Posterior vena cava (tissue), 2 donors: ENCODE data around the gene CFAP410. TPM values are rescaled to one million over a fixed set of nuclear protein-coding genes. Genes with fewer than 3 reads are reported as not detected.

Experiments used
- DNase-seq: peaks from one replicate; pipeline ENCODE4 v3.0.0-alpha.2; 2020; ENCODE audit warnings: low spot score
- intact Hi-C, 2 donors: fragments of 100-400 bp; cut with DNase I; formaldehyde crosslinking; loops; one replicate each; pipeline versions ENCODE4 v1.14.1 to v1.14.2; 2022 to 2023
- long read RNA-seq, 2 donors: library from polyadenylated mRNA; unstranded; transcript quantifications; one replicate each; pipeline ENCODE4 v2.0.0, GENCODE V29; 2020 to 2021
- total RNA-seq, 2 donors: library from RNA; stranded (reverse); fragmentation: NEBNext Ultra II Directional; extraction: Animal tissue kit (Norgen Biotek cat#: 25700); gene quantifications; one replicate each; pipeline ENCODE4 v1.2.1, GENCODE V29; 2021
- donor health status: DM: yes; HTN: yes; CAD: no.
- donor health status: DM: yes; HTN: yes; CAD: no.

CFAP410 gene
- total RNA-seq = 10 to 100 TPM; 18.1 to 18.8 TPM
- long read RNA-seq, donor 1, partial matches to known transcripts = 0 of 2 reads
- long read RNA-seq, donor 1, other reads (novel, unspliced or antisense) = 2 of 2 reads
- long read RNA-seq, donor 2, partial matches to known transcripts = 2 of 15 reads
- long read RNA-seq, donor 2, other reads (novel, unspliced or antisense) = 13 of 15 reads

DNA sequence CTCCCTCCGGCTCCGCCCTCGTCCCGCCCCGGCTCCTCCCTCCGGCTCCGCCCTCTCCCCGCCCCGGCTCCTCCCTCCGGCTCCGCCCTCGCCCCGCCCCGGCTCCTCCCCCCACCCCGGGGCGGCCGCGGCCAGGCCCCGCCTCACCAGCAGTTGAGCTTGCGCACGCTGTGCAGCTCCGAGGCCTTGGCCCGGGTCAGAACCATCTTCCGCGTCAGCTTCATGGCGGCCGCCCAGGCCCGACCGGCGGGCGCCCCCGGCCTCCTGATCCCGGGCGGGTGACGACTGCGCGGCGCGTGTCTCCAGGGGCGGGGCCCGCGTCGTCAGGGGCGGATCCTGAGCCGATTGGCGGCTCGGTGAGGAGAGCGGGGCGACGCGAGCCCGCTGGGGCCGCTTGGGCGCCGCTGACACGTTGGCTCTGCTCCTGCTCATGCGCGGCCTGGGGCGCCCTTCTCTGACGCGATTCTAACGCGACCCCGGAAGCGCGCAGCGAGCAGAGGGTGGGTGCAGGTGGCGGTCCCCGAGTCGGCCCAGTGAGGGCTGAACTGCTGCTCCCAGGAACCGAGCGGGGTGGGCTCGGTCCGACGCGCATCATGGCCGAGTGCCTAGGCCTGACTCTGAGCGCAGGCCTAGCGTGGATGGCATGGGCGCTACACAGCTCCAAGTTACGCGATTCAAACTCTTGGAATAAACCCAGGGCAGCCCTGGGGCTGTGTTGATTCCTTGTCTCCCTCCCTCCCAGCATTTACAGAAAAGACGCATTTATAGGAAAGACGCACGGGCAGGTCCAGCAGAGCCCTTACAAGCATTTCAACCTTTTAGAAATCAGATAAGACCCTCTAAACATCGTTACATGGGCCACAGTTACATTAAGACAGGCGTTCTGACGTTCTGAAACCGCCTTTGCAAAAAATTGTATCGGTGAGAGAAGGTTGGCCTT, at the start of gene CFAP410:
CFAP410 (minus strand) TSS at position 420 of the 940 bp plus-strand sequence; CDS start at position 224, 196 bp downstream.
- peak; percentile 98 for DNase-seq
- intact Hi-C loops = no loop called here

DNA sequence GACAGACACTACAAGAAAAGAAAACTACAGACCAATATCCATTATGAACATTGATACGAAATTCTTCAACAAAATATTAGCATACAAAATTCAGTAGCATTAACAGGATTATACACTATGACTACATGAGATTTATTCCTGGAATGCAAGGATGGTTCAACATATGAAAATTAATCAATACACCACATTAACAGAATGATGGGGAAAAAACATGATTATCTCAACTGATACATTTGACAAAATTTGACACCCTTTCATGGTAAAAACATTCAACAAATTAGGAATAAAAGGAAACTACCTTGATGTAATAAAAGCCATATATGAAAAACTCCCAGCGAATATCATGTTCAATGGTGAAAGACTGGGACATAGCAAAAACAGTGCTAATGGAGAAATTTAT, 45.8 kb upstream of the CFAP410 start:
- intact Hi-C loops = no loop called here
- DNase-seq = no peak

DNA sequence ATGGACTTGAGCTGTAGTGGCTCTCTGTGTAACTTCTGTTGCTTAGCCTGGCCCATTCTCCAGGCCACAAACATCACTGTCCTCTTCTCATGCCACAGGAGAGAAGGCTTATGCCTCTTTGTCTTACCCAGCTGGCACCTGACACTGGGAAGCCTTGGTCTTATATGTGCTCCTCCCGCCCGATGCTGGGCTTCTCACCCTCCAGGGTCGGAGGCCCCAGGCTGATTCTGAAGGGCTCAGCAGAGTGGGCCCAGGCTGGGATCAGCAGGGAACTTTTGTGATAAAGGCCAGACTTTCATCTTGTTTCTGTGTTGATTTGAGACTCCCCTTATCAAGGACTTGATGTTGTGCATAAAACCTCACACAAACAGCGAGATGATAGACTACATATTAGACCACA, 44.0 kb upstream of the CFAP410 start:
- intact Hi-C loops = no loop called here

DNA sequence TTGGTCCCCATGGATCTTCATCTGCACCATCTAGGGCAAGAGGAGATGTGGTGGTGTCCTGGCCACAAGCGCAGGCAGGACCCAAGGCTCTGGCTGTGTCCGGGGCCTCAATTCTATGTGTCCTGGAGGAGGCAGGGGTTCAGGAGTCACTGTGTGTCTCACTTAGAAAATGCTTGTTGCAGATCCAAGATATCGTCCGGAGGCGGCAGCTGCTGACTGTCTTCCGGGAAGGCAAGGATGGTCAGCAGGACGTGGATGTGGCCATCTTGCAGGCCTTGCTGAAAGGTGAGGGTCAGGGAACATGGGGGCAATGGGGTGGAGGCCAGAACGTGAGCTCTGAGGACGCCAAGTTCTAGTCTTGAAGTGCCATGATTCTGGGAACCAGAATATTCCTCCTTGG, 43.3 kb upstream of the CFAP410 start:
- DNase-seq = peak; percentile 32
- intact Hi-C loops = no loop called here

More for the DNA sequence above, 44.0 kb upstream of the CFAP410 start:
- no peak for DNase-seq

DNA sequence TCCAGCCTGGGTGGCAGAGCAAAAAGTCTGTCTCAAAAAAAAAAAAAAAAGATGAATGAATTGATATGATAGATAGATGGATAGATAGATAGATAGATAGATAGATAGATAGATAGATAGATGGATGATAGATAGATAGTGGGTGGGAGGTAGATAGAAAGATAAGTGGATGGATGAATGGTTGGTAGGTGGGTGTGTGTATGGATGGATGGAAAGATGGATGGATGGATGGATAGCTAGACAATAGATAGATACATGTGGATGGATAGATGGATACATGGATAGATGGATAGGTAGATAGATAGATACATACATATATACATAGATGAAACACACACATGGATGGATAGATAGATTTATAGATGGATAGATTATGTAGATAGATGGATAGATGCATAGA, 42.7 kb upstream of the CFAP410 start:
- no peak for DNase-seq
- intact Hi-C loops = no loop called here

DNA sequence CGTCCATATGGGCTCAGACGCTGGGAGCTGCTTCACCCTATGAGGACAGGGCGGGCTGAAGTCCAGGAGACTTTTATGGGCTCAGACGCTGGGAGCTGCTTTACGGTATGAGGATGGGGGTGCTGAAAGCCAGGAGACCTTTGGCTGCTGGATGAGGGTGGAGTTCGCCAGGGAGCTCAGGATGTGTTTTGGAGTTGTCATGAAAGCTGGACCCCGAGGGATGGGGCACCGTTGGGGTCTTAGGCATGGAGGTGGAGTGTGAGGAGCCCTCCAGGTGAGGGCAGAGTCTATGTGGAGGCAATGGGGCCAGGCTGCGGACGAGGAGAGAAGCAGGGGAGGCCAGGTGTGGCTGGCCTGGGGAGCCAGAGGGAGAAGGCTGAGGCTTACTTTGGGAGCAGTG, 41.7 kb upstream of the CFAP410 start:
- intact Hi-C loops = no loop called here
- peak; percentile 62 for DNase-seq

DNA sequence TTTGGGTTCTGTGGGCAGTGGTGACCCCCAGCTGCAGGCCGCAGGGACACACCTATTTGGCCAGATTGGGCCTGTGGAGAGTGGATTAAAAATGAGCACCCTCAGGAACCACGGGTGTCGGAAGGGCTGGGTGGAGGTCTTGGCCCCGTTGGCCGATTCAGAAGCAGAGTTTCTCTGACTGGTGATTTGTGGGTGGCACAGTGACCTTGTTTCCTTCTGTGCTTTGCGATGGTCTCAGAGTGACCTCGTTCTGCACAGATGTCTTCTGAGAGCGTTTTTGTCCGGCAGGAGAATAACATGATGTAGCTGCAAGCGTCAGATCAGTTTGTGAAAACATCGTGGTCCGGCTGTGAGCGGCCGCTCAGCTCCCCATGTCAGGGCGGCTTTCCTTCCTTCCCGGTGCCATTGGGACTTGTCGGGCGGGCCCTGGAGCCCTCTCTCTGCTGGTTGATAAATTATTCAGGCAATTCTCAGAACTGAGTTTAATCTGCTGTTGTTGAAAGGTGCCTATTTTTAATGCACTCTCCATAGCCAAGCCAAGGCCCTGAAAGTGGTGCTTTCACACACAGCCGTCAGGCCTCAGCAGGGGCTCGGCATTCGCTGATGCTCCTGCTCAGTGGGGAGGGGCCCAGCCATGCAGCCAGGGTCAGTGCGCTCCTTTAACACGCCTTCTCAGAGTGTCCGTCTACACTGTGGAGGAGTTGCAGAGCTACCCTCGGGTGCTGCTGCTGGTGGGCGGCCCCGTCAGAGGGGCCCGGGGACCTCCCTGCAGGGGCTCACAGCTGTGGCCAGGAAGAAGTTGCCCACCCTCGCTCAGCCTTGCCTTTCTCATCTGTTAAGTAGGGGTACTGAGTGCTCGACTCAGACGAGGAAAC, 41.0 kb upstream of the CFAP410 start:
- no peak for DNase-seq
- intact Hi-C loops = no loop called here

DNA sequence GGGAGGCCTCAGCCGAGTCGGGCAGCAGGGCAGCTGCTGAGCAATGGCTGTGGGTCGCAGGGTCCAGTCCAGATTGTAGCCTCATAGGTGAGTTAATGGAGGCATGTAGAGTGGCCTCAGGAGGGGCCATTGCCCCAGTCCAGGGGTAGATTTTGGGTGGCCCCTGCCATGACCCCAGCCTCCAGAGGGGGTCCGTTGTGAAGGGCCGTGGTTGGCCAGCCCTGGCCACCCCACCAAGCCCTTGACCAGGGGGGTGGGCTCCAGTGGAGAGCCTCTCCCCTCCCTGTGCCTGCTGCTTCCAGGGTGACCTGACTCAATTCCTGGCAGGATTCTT, 40.3 kb upstream of the CFAP410 start:
- DNase-seq = no peak
- intact Hi-C loops = no loop called here

DNA sequence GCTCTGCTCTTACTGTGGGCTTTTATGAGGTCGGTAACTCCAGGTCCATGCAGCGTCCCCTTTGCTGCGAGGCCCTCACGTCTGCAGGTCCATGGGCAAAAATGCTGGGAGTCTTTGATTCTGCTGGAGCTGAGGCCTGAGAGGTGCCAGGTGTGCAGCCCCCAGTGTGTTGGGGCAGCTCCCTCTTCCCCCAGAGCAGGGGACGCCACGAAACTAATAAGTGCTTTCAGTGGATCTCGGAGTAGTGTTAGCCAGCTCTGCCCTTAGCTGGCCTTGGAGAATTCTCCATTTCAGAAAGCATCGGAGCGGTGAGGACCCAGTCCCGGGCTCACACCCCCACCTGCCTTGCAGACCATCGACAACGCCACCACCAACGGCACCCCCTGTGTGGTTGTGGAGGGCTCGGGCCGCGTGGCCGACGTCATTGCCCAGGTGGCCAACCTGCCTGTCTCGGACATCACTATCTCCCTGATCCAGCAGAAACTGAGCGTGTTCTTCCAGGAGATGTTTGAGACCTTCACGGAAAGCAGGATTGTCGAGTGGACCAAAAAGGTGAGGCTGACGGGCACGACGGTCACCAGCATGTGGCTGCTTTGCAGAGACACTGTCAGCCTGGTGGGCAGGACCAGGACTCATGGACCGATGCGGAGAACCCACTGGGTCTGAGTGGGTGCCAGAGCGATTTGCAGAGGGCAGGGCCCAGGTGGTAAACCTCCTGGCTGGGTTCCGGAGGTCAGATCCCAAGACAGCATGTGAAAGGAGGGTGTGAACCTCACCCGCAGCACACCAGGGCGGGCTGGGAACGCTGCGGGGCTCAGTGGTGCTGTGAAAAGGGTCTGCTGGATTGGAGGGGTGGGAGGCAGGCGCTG, 39.7 kb upstream of the CFAP410 start:
- DNase-seq = peak; percentile 67
- intact Hi-C loops = no loop called here

DNA sequence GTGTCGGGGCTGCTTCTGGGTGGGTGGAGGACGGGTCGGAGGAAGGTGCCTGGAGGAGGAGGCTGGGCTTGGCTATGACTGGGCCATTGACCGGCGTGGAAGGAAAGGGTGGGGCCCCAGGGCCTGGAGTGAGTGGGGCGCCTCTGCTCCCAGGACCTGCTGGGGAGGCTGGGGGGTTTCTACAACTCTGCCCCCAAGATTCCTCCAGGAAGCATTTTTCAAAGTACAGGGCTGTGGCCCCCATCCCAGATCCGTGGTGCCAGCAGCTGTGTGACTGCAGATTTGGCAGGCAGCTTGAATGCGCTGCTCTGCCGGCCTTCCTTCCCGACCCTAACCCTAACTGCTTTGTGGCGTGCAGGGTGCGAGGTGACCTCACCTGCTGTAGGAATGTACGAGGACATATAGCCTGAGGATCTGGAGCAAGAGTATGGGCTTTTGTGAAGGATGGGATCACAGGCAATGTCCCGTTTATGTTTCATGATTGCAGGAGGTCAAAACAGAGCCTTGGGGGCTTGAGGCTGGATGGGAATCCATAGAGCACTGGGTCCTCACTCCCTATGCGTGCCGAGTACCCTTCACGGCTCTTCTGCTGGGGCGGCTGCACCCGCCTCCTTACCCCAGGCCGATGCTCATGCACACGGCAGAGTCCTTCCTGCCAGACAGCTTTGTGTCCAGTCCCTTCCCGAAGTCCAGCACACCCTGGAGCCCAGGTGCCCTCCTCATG, 38.9 kb upstream of the CFAP410 start:
- DNase-seq = peak; percentile 64
- intact Hi-C loops = no loop called here

DNA sequence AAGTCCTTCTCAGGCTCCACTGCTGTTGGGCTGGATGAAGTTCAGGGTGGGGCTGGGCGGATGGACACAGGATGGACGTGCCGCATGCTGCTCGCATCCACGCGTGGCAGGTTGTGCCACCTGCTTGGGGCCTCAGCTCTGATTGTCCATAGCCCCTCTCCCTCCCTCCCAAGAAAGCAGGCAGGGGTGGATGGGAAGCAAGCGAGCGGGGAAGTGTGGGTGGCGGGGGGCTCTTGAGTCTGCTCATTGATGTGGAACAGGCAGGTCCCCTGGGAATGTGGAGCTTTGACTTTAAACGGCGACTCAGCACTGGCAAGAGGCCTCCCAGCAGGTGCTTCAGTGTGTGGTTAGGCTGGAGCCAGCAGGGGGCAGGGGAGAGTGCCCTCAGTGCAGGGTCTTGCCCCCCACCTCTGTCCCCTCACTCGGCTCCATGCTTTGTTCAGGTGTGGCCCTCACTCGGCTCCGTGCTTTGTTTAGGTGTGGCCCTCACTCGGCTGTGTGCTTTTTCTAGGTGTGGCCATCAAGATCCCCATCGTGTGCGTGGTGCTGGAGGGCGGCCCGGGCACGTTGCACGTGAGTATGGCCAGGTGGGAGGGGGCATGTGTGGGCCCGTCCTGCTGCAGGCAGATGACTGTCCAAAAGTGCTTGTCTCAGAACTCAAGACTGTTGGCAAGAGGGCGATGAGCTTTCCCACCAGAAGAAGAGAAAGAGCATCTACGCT, 38.2 kb upstream of the CFAP410 start:
- DNase-seq = peak; percentile 74
- intact Hi-C loops = no loop called here

DNA sequence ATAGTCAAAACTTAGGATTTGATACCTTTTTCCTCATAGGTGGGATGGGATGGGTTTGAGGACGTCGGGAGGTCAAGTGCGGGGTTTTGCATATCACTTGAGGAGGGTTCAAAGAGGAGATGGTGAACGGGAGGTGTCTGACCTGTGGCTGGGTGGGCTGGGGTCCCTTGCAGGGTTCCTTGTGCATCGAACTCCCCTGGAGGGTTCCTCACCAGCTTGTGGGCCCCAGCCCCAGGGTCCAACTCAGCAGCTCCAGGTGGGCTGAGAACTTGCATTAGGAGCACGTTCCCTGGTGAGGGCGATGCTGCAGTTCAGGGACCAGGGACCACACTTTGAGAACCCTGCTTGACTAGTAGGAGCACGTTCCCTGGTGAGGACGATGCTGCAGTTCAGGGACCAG, 37.4 kb upstream of the CFAP410 start:
- peak; percentile 69 for DNase-seq
- intact Hi-C loops = no loop called here

DNA sequence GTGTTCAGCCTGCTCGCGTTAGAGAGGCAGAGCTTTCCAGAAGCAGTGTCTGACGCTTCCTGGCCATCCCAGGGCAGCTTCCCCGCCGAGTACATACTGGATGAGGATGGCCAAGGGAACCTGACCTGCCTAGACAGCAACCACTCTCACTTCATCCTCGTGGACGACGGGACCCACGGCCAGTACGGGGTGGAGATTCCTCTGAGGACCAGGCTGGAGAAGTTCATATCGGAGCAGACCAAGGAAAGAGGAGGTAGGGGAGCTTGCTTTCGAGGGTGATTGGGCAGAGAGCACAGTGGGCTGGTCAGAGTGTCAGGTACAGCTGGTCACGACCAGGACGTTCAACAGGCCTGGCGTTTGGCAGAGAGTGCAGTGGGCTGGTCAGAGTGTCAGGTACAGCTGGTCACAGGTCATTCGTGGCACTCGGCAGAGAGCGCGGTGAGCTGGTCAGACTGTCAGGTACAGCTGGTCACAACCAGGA, 36.6 kb upstream of the CFAP410 start:
- peak; percentile 73 for DNase-seq
- intact Hi-C loops = no loop called here

DNA sequence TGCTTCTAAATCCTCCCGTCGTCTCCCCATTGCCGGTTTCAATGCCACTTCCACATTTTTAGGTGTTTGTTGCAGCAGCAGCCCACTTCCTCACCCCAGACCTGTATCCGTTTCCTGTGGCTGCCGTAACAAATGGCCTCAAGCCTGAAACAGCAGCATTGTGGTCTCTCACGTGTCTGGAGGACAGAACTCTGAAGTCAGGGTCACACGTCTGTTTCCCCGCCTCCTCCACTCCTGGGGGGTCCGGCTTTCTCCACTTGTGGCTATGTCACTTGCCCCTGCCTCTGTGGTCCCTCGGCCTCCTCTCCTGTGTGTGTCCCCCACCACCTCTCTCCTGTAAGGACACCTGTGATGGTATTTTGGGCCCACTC, 36.1 kb upstream of the CFAP410 start:
- intact Hi-C loops = no loop called here
- DNase-seq = peak; percentile 77

DNA sequence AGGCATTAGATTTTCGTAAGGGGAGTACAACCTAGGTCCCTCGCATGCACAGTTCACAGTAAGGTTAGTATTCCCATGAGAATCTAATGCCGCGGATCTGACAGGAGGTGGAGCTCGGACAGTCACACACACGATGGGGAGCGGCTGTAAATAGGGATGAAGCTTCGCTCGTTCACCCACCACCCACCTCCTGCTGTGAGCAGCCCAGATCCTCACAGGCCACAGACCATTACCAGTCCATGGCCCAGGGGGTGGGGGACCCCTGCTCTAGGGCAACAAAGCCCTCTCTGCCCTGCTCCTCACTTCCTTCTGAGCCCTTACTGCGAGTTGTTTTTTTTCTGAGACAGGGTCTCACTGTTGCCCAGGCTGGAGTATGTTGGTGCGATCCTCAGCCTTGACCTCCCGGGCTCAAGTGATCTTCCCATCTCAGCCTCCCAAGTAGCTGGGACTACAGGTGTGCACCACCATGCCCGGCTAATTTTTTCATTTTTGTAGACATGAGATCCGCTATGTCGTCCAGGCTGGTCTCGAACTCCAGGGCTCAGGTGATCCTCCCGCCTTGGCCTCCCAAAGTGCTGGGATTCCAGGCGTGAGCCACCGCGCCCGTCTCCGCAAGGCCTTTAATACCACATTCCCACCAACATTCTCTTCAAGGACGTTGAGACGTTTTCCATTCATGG, 35.6 kb upstream of the CFAP410 start:
- intact Hi-C loops = no loop called here
- peak; percentile 58 for DNase-seq

DNA sequence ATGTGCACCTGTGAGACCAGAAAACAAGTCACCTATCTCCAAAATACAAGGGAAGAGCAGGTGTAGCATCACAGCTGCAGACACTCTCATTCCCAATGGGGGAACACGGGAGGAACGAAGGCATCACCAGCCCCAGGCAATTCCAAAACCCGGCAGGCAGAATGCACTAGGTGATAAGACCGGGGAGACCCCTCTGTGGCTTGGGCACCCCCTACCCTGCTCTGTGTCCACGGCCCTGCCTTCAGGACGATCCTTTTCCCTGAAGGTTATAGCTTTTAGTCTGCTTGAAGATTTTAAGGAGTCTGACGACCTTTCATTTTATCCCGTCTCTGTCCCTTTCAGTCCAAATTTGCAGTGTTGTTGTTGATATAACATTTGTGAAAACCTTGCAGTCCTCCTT, 33.4 kb upstream of the CFAP410 start:
- peak; percentile 69 for DNase-seq
- intact Hi-C loops = no loop called here

DNA sequence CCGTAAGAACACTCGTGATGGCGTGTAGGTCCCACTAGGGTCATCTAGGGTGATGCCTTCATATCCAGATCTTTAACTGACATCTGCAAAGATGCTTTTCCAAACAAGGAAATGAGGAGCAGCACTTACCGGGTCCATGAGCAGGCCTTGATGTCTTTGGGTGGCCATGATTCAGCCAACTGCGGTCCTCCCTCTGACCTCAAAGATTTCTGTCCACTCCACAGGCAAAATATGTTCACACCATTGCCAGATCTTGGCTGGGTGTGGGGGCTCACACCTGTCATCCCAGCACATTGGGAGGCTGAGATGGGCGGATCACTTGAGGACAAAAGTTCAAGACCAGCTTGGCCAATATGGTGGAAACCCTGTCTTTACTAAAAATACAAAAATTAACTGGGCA, 32.4 kb upstream of the CFAP410 start:
- peak; percentile 28 for DNase-seq
- intact Hi-C loops = no loop called here
